Esophagus mucosa (tissue), 1 donor: ENCODE data around the gene ELMO1. TPM values are rescaled to one million over a fixed set of nuclear protein-coding genes. Genes with fewer than 3 reads are reported as not detected.

Experiments used
- ATAC-seq: fragments of 200-7000 bp; cut with Tn5 transposase; one replicate; pipeline ENCODE4 v1.9.1; 2020
- total RNA-seq: library from RNA; stranded (reverse); gene quantifications from one replicate; pipeline ENCODE4 v1.2.4, GENCODE V29; 2023
- donor health status: DM: yes; HTN: yes; CAD: no.

Gene ELMO1
- total RNA-seq, 1 donor from 2014 or later, result 4.0 TPM

DNA sequence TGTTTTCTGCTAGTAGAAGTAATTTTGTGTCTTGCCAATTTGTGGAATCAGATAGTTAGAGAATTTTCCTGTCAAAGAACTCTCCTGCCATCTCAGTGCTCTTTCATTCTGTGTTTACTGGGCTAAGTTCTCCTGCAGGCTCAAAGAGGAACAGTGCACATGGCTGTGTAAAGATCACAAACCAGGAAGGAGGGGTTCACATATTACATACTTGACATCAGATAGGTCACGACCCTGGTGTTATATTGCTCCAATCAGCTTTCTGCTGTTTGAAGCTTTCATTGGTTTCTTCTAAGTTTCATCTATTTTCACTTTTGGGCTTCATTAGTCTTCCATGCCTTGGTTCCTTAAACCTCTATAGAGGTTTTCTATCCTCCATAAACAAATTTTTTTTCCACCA lies 13.5 kb upstream of the ELMO1 start:
- no peak for ATAC-seq

DNA sequence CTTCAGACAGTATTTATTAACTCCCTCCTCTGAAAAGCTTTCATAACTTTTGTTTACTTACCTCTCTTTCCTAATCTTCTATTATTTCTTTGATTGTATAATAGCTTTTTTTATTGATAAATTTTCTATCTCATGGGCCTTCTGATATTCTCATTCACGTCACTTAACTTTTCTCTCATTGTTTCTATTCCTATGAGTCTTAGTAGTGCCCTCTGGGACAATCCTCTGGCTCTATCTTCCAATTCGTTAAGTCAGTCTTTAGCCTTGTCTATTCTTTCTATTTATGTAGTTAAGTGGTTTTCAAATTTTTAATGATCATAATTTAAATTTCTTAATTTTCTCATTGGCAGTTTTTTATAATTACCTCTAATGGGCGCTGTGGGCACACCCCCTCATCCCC lies 6.4 kb upstream of the ELMO1 start:
- ATAC-seq, result no peak

DNA sequence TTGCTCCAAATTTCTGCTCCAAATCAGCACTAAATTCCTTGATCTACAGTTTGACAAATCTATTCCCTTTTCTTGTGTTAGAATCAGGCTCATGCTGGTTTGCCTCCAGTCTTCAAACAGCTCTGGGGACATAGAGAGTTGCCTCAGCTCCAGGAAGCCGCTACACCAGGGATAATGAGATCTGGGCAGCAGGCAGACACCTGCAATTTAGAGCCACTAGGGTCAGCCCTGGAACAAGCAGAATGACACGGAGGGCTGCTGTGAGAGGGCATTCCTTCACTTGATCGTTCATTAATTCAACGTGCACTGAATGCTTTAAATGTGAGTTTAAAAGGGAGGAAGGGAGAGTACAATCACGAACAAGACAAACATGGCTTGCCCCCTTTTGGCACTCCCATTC lies 3.7 kb upstream of the ELMO1 start:
- ATAC-seq, result no peak

- no peak for ATAC-seq
These were observed 1.4 kb upstream of the ELMO1 start for GRCh38 chr7:37450035-37450434.

DNA sequence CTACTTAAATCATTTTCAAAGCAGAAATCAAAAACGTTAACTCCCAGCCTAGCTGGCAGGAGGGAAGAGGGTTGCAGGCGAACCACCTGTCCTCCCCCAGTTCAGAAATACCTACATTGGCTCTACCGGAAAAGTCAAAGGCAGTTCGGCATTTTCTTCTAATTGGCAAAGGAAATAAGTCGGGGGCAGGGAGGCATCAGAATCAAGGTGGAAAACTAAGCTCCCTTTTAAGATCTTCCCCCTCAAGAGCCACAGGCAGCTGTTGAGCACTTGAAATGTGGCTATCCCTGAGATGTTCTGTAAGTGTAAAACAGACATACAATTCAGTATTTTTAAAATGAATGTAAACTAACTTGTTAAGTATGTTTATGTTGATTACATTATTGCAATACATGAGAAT lies 957 bp upstream of the ELMO1 start:
- no peak for ATAC-seq

DNA sequence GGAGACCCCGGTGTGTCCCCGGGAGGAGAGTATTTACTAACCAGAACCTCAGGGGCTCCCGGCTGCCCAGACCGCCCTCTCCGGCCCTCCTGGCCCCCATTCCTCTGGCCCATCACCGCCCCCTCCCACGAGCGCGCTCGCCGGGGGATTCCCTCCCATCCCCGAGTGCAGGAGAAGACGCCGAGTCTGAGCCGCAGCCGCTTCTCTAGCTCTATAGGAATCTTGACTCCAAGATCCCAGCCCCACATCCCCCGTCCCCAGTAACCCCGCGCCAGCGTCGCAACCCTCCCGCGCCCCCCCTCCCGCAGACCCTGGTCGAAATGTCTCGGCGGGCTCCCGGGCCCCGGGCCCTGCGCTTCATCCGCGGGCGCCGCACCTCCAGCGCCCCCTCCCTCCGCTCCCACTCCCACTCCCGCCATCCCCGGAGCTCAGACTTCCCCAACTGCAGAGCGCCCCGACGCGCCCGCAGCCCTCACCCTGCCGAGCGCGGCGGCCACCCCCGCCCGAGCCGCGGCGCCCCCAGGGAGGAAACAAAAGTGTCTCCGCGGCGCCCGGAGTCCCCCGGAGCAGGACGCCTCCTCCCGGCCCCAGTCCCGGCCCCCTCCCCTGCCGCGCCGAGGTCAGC lies 541 bp downstream of the ELMO1 start:
- peak; percentile 24 for ATAC-seq

DNA sequence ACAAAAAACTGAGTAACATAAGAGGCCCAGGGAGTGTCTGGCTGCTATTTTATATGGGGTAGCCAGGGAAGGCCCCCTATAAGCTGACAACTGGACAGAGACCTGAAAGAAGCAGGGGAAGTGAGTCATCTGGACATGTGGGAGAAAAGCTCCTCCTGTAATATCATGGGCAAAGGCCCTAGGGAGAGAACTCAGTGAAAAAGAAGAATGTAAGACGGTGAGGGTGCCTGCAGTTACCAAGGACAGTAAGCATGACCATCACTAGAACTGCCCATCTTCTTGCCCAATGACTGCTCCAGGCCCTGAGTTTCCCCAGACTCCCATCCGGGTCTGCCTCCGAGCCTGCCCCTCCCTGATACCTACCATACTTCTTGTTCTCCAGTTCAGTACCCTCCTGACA lies 2.3 kb downstream of the ELMO1 start:
- no peak for ATAC-seq

- no peak for ATAC-seq
These were observed 2.9 kb downstream of the ELMO1 start for GRCh38 chr7:37445790-37446189.

DNA sequence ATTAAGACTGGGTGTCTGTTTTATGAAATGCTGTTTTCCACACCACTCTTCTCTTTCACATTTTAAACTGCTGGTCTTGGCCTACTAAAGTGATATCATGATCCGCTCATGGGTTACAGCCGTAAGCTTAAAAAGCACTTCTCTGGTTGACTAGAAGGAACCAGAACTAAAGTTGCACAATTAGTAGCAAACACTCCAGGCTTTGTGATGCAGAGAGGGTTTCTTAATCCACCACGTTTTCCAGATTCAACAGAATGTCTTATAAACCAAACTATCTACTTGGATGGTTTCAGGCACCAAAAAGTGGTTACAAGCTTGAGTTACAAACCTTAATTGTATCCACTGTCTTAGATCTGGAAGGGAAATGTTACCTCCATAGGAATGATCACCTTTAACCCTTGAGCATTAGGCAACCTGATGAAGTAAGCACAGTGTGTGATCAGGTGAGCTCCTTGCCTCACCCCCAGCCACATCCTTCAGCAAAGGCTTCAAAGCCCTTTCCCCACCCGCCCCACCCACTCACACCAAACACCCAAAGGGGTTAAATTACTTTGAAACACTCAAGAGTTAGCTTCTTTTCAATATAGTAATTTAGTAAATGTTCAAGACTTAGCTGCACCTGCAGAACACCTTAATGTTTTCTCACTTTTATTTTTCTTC lies 3.5 kb downstream of the ELMO1 start:
- no peak for ATAC-seq

DNA sequence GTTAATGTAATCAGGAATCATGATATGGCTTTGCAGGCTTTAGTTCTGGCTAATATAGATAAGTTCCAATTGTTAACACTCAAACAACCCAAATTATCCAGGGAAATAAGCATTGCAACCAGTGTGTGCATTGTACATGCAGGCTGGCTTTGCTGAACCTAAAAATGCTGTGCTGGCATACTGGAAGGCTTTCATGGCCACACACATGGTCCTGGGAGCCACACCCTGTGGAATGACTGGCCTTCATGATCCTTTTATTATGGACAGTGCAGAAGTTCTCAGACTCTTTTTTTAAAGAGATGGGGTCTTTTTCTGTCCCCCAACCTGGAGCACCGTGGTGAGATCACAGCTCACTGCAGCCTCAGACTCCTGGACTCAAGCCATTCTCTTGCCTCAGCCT lies 5.0 kb downstream of the ELMO1 start:
- ATAC-seq, result no peak

DNA sequence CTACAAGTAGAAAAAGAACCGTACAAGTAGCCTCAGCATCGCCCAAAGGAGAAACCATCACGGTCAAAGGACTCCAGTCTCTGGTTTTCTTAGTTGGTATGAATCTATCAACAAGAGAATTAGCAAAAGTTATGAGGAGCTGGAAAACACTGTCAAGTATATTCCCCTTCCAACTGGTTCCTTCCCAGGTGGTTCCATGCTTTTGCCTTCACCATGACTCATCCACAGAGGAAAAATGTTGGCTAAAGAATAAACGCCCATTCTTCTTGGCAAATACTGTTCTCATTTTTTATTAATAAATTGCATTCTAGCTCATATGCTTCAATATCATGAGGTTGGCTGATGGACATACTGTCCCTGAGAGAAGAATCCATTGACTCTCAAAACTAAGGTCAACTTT lies 6.4 kb downstream of the ELMO1 start:
- ATAC-seq, result no peak

GRCh38 chr7:37441816-37442215 lies 6.8 kb downstream of the ELMO1 start:
- no peak for ATAC-seq

GRCh38 chr7:37441386-37441760 lies 7.3 kb downstream of the ELMO1 start:
- ATAC-seq, result no peak

DNA sequence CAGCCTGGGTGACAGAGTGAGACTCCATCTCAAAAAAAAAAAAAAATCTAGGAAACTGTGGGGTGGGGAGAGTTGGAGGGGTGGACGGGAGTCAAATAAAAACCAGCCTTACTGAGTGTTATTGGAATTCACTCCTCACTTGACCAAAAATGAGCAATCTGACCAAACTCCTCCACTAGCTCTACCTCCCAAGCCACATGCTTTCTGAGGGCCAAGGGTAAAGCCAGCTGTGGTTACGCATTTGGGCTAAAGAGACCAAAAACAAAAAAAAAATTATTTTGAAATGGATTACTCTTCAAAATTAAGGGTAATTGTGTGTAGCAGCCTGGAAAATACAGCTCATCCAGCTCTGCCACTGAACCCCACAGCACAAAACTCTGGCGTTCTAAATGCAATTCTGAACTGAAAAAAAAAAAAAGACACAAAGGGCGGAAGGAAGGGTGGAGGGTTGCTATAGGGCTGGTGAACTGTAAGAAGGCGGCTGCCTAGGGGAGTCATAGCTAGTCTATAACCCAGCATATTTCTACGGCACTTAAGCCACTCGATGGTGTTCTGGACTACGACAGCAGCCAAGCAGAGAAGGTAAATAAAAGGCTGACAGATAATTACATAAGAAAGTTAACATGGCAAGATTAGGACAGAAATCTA lies 7.8 kb downstream of the ELMO1 start:
- peak; percentile 52 for ATAC-seq

- ATAC-seq, result no peak
These were observed 9.0 kb downstream of the ELMO1 start for GRCh38 chr7:37439653-37440026.

GRCh38 chr7:37438906-37439652 lies 9.6 kb downstream of the ELMO1 start:
- ATAC-seq, result no peak

DNA sequence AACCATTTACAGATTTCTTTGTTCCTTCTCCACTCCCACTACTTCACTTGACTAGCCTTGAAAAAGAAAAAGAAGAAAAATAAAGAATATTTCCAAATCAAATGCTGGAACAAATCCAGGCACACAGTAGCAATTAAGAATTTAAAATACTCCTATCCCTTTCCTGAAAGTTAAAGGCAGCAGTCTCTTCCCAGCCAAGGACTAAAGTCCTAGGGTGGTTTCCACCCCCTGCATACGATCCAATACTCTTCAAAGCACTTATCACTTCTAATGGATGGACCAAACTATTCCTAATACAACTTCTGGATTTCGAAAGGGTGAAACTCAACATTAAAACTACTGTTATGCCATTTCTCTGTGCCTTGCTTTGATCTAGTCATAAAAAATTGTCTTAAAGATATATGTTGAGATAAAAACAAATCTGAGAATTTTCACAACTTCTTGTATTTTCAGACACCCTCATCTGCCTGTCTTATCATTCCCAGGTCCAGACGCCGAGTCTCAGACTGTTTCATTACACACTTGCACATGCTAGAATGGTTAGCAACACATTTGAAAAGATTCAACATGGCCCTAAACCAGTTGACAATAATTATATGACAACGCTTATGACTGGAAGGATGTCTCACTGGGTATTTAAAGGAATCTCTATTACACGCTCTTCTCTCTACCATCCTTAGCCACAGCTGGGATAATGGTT lies 13.4 kb downstream of the ELMO1 start:
- no peak for ATAC-seq

- no peak for ATAC-seq
These were observed 14.1 kb downstream of the ELMO1 start for GRCh38 chr7:37434529-37434928.

GRCh38 chr7:37433166-37433565 lies 15.5 kb downstream of the ELMO1 start:
- ATAC-seq, result no peak

- ATAC-seq, result no peak
These were observed 16.3 kb downstream of the ELMO1 start for GRCh38 chr7:37432281-37432920.

DNA sequence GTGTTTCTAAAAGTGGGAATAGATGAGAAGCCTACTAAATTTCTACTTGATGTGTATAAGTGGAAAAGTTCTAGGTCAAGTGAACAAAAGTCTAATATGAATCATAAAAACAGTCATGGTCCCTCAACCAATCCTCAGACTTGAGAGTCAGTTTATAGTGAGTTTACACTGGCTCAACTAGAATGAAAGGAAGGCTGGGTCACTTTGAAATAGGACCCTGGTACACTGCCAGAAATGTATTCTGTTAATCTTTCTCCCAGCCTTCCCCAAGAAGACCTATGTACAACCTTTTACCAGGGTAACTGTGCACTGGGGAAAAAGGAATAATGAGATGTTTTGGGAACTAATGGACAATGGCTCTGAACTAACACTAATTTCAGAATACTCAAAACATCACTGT lies 17.3 kb downstream of the ELMO1 start:
- ATAC-seq, result no peak

DNA sequence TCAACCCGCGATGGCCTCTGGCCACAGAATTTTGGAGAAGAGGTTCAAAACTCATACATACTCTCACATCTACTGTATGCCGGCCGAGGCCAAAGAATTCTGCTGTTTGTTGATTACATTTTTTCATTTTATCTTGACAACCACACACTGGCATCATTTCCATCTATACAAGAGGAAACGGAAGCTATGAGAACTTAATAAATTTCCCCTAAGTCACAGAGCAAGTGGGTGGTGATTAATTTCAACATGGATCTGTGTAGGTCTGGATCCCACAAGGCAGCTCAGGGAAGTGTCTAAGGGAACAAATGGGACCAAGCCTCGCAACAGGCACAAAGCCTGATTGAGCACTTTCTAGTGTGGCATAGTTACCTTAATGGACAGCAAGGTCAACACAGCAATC lies 18.0 kb downstream of the ELMO1 start:
- no peak for ATAC-seq

DNA sequence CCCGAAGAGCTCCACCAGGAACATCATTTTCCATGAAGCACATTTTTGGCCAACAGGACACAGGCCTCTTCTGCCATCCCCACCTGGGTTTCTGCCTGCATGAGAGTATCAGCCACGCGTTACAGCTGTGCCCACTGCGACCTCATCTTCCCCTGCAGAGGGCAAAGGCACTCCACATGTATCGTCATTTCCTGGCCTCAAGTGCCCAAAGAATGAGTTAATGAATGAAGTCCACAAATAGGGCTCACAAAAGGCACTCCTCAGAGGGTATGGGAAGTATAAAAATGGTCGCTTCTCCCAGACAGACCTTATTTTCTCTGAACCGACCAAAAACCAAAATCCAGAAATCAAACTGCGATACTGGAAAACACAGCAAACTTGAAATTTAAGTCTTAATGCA lies 18.5 kb downstream of the ELMO1 start:
- no peak for ATAC-seq
